SK-N-SH (cell line): ENCODE results near the gene POLR3G. TPM values are rescaled to one million over a fixed set of nuclear protein-coding genes. Genes with fewer than 3 reads are reported as not detected.

Experiments used
- CTCF ChIA-PET: fragments of 300-600, 350-600 bp; formaldehyde crosslinking; extraction: SDS; loops from one replicate; lab custom pipeline; 2021; lab: Yijun Ruan, JAX
- POLR2A ChIA-PET: fragments of 350-600 bp; sonication (Branson Sonifier 250); formaldehyde crosslinking; extraction: SDS; loops from one replicate; lab custom pipeline; 2020; ENCODE audit warnings: antibody characterized with exemption, inconsistent platforms; lab: Yijun Ruan, JAX
- DNase-seq: peaks from one replicate; pipeline ENCODE4 v3.0.0; 2012
- H2AFZ ChIP-seq: fragments of 200-600 bp; sonication (generic); 2 replicates; pipeline ENCODE4 v1.8.1; 2016; ENCODE audit warnings: antibody characterized with exemption, mild to moderate bottlenecking, low read depth
- H3F3A ChIP-seq: fragments of 200-600 bp; sonication (generic); replicated peaks from 2 replicates; pipeline ENCODE3; 2016; ENCODE audit warnings: antibody characterized with exemption, mild to moderate bottlenecking; ENCODE audit not compliant: insufficient read depth
- H3K27ac ChIP-seq, 2 experiments: fragments of 200-500 bp in 1 of 2; fragments of 200-600 bp in 1 of 2; sonication (Bioruptor generic) in 1 of 2; sonication (generic), shearing (Covaris generic) in 1 of 2; 2 replicates each; pipeline versions ENCODE4 v1.5.1 to v1.6.1; 2014 to 2016; ENCODE audit warnings: low read depth in 2 of 2, inconsistent platforms in 1 of 2, low read length in 1 of 2, mild to moderate bottlenecking in 1 of 2, mixed read lengths in 1 of 2
- H3K27me3 ChIP-seq: fragments of 200-600 bp; sonication (generic), shearing (Covaris generic); 2 replicates; pipeline ENCODE4 v1.6.1; 2016; ENCODE audit warnings: mixed run types; ENCODE audit not compliant: insufficient read depth
- H3K36me3 ChIP-seq, 2 experiments: fragments of 200-500 bp in 1 of 2; fragments of 200-600 bp in 1 of 2; sonication (Bioruptor generic) in 1 of 2; sonication (generic) in 1 of 2; replicated peaks in 1 of 2; 2 replicates each; pipeline versions ENCODE3 to v1.5.1; 2014 to 2016; ENCODE audit warnings: low read length in 1 of 2, mild to moderate bottlenecking in 1 of 2; ENCODE audit not compliant: insufficient read depth in 2 of 2, control insufficient read depth in 1 of 2
- H3K4me1 ChIP-seq, 2 experiments: fragments of 200-500 bp in 1 of 2; fragments of 200-600 bp in 1 of 2; sonication (Bioruptor generic) in 1 of 2; sonication (generic), shearing (Covaris generic) in 1 of 2; 2 replicates each; pipeline versions ENCODE4 v1.5.1 to v1.6.1; 2014 to 2016; ENCODE audit warnings: low read depth in 1 of 2, low read length in 1 of 2, mixed run types in 1 of 2; ENCODE audit not compliant: insufficient read depth in 2 of 2, control insufficient read depth in 1 of 2
- H3K4me2 ChIP-seq: fragments of 200-600 bp; sonication (generic), shearing (Covaris generic); 2 replicates; pipeline ENCODE4 v1.6.1; 2017; ENCODE audit warnings: mixed run types
- H3K4me3 ChIP-seq, 2 experiments: fragments of 200-500 bp in 1 of 2; fragments of 200-600 bp in 1 of 2; sonication (Bioruptor generic) in 1 of 2; sonication (generic), shearing (Covaris generic) in 1 of 2; 2 replicates each; pipeline versions ENCODE4 v1.5.1 to v1.8.1; 2014 to 2016; ENCODE audit warnings: low read depth in 2 of 2, inconsistent platforms in 1 of 2, low read length in 1 of 2, mild to moderate bottlenecking in 1 of 2, mixed read lengths in 1 of 2, moderate library complexity in 1 of 2
- H3K79me2 ChIP-seq: fragments of 200-600 bp; sonication (generic); 2 replicates; pipeline ENCODE4 v1.8.1; 2017; ENCODE audit warnings: mild to moderate bottlenecking; ENCODE audit not compliant: insufficient read depth
- H3K9ac ChIP-seq: fragments of 200-600 bp; sonication (generic); 2 replicates; pipeline ENCODE4 v1.6.1; 2017; ENCODE audit warnings: mixed run types
- H3K9me2 ChIP-seq: fragments of 200-600 bp; sonication (generic); 2 replicates; pipeline ENCODE4 v1.6.1; 2017; ENCODE audit warnings: mixed run types
- H3K9me3 ChIP-seq: fragments of 200-600 bp; sonication (generic); 2 replicates; pipeline ENCODE4 v1.6.1; 2017; ENCODE audit warnings: mixed run types, mild to moderate bottlenecking, moderate library complexity
- H4K20me1 ChIP-seq: fragments of 200-600 bp; sonication (generic); 2 replicates; pipeline ENCODE4 v1.6.1; 2017; ENCODE audit warnings: mild to moderate bottlenecking, mixed run types; ENCODE audit not compliant: insufficient read depth
- CHD2 ChIP-seq: fragments of 150-350 bp; IDR thresholded peaks from 2 replicates; pipeline ENCODE4 v1.6.1; 2018; ENCODE audit warnings: low read length; ENCODE audit not compliant: partially characterized antibody
- CTCF ChIP-seq: fragments of 200-600 bp; sonication (generic); IDR thresholded peaks from 2 replicates; pipeline ENCODE4 v1.6.1; 2017; ENCODE audit warnings: antibody characterized with exemption, mild to moderate bottlenecking, moderate library complexity
- EP300 ChIP-seq, 2 experiments: IDR thresholded peaks; 2 replicates each; pipeline versions ENCODE4 v1.4.0 to v1.6.1; 2012; ENCODE audit warnings: borderline replicate concordance in 1 of 2, low read depth in 1 of 2, low read length in 1 of 2
- FOSL2 ChIP-seq: IDR thresholded peaks from 2 replicates; pipeline ENCODE4 v1.4.0; 2012; ENCODE audit warnings: low read depth, mild to moderate bottlenecking, moderate library complexity, borderline replicate concordance
- GABPA ChIP-seq: IDR thresholded peaks from 2 replicates; pipeline ENCODE4 v1.4.0; 2012; ENCODE audit warnings: low read depth, mild to moderate bottlenecking
- MAX ChIP-seq: IDR thresholded peaks from 2 replicates; pipeline ENCODE4 v1.4.0; 2012; ENCODE audit warnings: low read depth
- MEF2A ChIP-seq: IDR thresholded peaks from 2 replicates; pipeline ENCODE4 v1.4.0; 2012; ENCODE audit warnings: low read depth, borderline replicate concordance
- NFIC ChIP-seq: IDR thresholded peaks from 2 replicates; pipeline ENCODE4 v1.4.0; 2012; ENCODE audit warnings: borderline replicate concordance
- PBX3 ChIP-seq: IDR thresholded peaks from 2 replicates; pipeline ENCODE4; 2012
- RAD21 ChIP-seq: IDR thresholded peaks from 2 replicates; pipeline ENCODE4 v1.6.1; 2012; ENCODE audit warnings: mild to moderate bottlenecking, low read length
- SIN3A ChIP-seq: IDR thresholded peaks from 2 replicates; pipeline ENCODE4 v1.6.1; 2012; ENCODE audit warnings: low read depth, mild to moderate bottlenecking, low read length, moderate library complexity, borderline replicate concordance
- SMC3 ChIP-seq: IDR thresholded peaks from 2 replicates; pipeline ENCODE4 v1.6.1; 2012; ENCODE audit warnings: low read depth, low read length, improper control_type of control experiment
- TEAD4 ChIP-seq: IDR thresholded peaks from 2 replicates; pipeline ENCODE4 v1.4.0; 2012; ENCODE audit warnings: mild to moderate bottlenecking, borderline replicate concordance; ENCODE audit not compliant: insufficient read depth
- YY1 ChIP-seq: IDR thresholded peaks from 2 replicates; pipeline ENCODE4 v1.4.0; 2012; ENCODE audit warnings: low read depth, mild to moderate bottlenecking
- ZBTB33 ChIP-seq: IDR thresholded peaks from 2 replicates; pipeline ENCODE4 v1.4.0; 2012; ENCODE audit warnings: low read depth, borderline replicate concordance
- WGBS: methylation state at CpG from one replicate; pipeline ENCODE4 v1.1.6; 2017; ENCODE audit warnings: low lambda C conversion rate; 5-methylcytosine and 5-hydroxymethylcytosine counted together
- polyA plus RNA-seq, 3 experiments: library from polyadenylated mRNA; depleted of rRNA; stranded (reverse); fragments of >200 nt; gene quantifications; 2 replicates each; pipeline ENCODE4 v1.2.3, GENCODE V29; 2012

Gene POLR3G
- polyA plus RNA-seq, 1 of the 3 experiments (the other 2 are of a cell fraction): 17.1 TPM

GRCh38 chr5:90529194-90529938 lies 54.7 kb downstream of the POLR3G start, which contains the start of gene LYSMD3 (continued):
- TF ChIP-seq CTCF (no peak), ZBTB33 (no peak), TEAD4 (no peak), EP300 (IDR thresholded peaks at IDR 0.05; ENCODE audit: borderline replicate concordance in 1 of 2, low read depth in 1 of 2, low read length in 1 of 2) (no peak), NFIC (no peak), YY1 (peak; percentile 64; the same call in 1 of the 2 replicates), FOSL2 (no peak)

- H3K27ac ChIP-seq: peak overlapping the region; percentile 79 to 91
- ChIA-PET CTCF (interaction anchor here (0.6 to 3.2 kb wide), 37 partner anchors 10 to 1801 kb away, joined by 3 to 32 read pairs (median 4); partner anchors contain the start of genes CETN3, MBLAC2 and POLR3G), POLR2A (no interaction called here)
- H3K9me3 ChIP-seq: no peaks in the 10 kb centered on the region
- 5% methylated on average over 13 of the region's 13 CpGs for WGBS
- H4K20me1 ChIP-seq: no peaks in the 10 kb centered on the region
- peak; percentile 70 for TF ChIP-seq SMC3
- TF ChIP-seq ZBTB33: no peak
- peak; percentile 84 for TF ChIP-seq RAD21
- TF ChIP-seq MAX: peak; percentile 46; the same call in 1 of the 2 replicates
- peak; percentile 82 for TF ChIP-seq CTCF
- no peak for TF ChIP-seq CHD2
- no peak for TF ChIP-seq MEF2A
- no peak for TF ChIP-seq PBX3
- TF ChIP-seq SIN3A: no peak
- TF ChIP-seq NFIC: 0 out of 2 replicates have a peak, but pooled peaks have one; percentile 14
- no peak for TF ChIP-seq GABPA
- peak overlapping the region; percentile 87 for H3K9ac ChIP-seq
- peaks cover 1% of the 10 kb centered on the region for H3F3A ChIP-seq
- peaks cover 0 to 5% of the 10 kb centered on the region in 2 experiments; a peak in 3 of 4 replicates for H3K4me1 ChIP-seq
- H3K9me2 ChIP-seq: no peaks in the 10 kb centered on the region
- peaks cover 41% of the 10 kb centered on the region for H3K79me2 ChIP-seq
- H3K4me3 ChIP-seq: peak overlapping the region; percentile 99 to 100
- peak overlapping the region; percentile 97 for H3K4me2 ChIP-seq
- peaks cover 12% of the 10 kb centered on the region for H3K27me3 ChIP-seq
- peak; percentile 75 for DNase-seq
- peaks cover 0 to 10% of the 10 kb centered on the region in 2 experiments for H3K36me3 ChIP-seq
- peak overlapping the region; percentile 100 for H2AFZ ChIP-seq
Measured at GRCh38 chr5:90529939-90530677, 55.4 kb downstream of the POLR3G start.
